HG03565 (cell line): ENCODE data around the gene TOP3B.

Source experiments
- ATAC-seq: cut with Tn5 transposase; IDR thresholded peaks from one replicate; pipeline ENCODE4 v1.9.1; 2021; ENCODE audit warnings: mild to moderate bottlenecking, moderate library complexity; ENCODE audit not compliant: unreplicated experiment

Gene TOP3B, protein sequence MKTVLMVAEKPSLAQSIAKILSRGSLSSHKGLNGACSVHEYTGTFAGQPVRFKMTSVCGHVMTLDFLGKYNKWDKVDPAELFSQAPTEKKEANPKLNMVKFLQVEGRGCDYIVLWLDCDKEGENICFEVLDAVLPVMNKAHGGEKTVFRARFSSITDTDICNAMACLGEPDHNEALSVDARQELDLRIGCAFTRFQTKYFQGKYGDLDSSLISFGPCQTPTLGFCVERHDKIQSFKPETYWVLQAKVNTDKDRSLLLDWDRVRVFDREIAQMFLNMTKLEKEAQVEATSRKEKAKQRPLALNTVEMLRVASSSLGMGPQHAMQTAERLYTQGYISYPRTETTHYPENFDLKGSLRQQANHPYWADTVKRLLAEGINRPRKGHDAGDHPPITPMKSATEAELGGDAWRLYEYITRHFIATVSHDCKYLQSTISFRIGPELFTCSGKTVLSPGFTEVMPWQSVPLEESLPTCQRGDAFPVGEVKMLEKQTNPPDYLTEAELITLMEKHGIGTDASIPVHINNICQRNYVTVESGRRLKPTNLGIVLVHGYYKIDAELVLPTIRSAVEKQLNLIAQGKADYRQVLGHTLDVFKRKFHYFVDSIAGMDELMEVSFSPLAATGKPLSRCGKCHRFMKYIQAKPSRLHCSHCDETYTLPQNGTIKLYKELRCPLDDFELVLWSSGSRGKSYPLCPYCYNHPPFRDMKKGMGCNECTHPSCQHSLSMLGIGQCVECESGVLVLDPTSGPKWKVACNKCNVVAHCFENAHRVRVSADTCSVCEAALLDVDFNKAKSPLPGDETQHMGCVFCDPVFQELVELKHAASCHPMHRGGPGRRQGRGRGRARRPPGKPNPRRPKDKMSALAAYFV

DNA sequence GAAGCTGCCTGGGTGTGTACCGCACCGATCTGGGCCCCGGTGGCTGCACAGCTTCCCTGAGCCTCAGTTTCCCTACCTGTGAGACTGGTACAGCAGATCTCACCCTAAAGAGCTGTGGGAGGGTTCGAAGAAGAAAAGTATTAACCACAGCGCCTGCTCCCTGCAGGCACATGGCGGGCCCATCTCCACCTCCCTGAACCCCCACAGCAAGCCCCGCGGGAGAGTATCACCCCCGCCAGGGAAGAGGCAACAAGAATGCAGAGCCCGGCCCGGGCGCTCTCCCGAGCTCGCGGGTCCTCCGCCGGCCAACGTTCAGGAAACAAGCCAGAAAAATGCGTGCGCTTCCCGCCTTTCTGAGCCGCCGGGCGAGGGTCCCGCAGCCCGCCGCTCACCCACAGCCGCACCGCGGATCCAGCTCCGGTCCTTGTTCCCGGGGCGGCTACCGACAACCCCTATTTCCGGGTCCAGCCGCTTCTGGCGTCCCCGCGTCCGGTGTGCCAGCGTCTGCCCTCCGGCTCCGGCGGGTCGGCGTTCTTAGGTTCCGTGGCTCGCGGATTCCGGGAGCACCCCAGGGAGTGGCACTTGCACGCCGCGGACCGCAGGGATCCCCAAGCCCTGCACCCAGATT lies at the start of gene TOP3B:
Gene TOP3B, minus strand, starts transcription at position 450 of the 628 bp plus-strand sequence. CDS start 7,078 bp downstream, outside the sequence.
- ATAC-seq, result peak; percentile 45

GRCh38 chr22:22031183-22031945 lies 48.8 kb upstream of the TOP3B start:
- no peak for ATAC-seq

DNA sequence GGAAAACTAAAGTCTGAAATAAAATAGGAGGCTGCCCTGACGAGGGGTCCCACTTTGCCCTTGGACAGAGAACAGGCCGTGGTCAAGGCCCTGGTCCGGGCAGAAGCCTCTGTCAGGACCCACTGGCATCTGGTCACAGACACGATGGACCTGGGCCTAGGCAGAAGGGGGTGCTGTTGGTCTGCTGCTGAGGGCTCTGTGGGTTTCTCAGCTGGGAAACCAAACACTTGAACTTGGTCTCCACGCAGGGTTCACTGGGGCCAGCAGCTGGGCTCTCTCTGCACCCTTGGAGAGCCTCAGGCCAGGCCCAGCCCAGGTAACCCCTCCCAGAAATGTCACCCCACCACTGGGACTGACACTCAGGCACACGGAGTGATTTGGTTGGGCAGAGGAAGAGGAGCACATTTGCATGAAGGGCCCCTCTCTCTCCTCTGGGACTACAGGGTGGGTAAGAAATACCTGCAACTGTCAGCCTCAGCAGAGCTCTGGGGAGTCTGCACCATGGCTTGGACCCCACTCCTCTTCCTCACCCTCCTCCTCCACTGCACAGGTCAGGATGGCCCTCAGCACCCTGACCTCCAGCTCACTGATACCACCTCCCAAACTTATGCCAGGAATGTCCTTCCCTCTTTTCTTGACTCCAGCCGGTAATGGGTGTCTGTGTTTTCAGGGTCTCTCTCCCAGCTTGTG lies 48.1 kb upstream of the TOP3B start:
- ATAC-seq, result no peak

DNA sequence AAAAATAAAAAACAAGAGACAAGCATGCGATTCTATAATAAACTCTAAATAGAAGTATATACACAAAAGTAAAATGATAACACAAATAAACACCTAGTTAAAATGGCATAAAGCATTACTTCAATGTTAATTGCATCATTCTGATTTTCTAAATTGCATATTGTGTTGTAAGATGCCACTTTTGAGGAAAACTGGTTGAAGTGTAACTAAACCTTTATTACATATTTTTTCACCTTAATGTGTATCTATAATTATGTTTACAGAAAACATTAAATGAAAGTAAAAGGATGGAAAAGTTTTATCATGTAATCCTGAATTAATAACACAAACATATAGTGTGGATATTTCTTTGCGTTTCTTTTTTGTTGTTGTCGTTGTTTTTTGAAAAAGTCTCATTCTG lies 45.4 kb upstream of the TOP3B start:
- no peak for ATAC-seq

GRCh38 chr22:22026157-22026831 lies 43.7 kb upstream of the TOP3B start:
- ATAC-seq, result peak; percentile 43

DNA sequence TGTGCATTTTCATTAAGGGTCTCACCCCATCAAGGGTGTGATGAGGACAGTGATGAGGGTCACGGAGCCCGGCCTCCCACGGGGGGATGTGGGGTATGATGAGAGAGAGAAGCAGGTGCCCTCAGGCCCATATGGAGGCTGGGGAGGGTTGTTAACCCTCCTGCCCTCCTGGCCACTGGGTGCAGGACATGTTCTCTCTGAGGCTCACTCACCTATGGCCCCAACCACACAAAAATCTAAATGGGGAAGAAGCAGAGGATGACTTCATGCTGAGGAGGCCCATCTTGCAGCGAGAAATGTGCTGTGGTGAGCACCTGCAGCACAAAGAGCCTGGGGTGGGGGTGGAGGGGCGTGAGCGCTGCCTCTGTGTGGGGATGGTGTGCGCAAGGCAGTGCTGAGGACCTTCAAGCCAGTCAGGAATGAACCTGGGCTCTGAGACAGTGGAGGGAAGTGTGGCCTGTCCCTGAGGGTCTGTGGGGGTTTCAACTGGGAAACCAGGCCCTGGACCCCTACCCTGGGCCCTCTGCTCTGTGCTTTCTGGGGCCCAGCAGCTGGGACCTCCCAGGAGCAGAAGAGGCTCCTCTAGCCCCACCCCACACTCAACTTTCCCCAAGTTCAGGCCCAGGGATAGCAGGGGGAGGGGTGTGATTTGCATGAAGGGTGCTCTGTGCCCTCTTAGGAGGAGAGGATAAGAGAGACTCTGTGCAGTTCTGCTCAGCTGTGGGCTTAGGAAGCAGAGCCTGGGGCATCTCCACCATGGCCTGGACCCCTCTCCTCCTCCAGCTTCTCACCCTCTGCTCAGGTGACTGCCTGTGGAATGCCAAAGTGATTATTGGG lies 43.0 kb upstream of the TOP3B start:
- ATAC-seq, result no peak

GRCh38 chr22:22024440-22024839 lies 41.9 kb upstream of the TOP3B start:
- no peak for ATAC-seq

DNA sequence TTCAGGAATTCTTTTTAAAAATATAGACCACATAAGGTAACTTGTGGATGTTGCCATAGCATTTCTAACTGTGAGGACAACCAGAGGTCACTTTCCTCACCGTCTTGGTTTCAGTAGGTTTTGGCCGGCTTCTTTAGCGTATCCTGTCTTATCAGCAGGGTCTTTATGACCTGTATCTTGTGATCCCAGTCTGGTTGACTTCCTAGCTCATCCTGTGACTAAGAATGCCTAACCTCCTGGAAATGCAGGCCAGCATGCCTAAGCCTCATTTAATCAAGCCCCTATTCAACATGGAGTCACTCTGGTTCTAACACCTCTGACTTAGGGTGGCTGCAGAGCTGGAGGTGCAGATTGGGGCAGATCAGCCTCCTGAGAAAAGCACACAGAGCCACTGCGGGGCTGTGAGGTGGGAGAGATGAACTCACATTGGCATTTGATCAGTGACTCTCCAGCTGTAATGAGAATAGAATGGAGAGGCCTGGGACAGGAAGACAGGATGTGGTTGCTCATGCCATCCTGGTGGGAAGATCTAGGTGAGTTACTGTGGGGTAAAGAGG lies 41.1 kb upstream of the TOP3B start:
- ATAC-seq, result no peak

- no peak for ATAC-seq
Observed at GRCh38 chr22:22022947-22023534, 40.5 kb upstream of the TOP3B start.

DNA sequence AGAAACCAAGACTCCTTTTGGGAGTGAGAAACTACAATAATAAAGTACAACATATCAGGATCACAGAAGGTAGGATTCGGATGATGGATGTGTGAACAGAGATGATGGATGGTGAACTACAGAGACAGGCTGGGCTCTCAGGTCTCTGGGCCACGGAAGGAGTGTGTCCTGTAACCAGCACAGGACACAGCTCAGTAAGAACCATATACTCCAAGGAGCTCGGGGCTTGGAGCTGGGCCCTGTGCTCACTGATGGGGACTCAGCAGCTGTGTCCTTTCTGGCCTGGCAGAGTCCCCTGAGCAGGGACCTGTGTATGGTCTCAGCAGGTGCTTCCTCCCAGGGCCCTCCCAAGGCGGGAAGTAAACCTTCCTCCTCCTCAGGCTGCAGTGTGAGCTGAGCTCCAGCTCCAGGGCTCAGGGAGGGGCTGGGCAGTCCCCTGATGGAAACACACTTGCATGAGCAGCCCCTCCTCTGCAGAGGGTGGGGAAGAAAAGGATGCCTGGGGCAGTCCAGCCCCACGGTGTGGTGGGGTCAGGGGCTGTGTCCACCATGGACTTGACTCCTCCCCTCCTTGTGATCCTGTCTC lies 39.8 kb upstream of the TOP3B start:
- no peak for ATAC-seq

DNA sequence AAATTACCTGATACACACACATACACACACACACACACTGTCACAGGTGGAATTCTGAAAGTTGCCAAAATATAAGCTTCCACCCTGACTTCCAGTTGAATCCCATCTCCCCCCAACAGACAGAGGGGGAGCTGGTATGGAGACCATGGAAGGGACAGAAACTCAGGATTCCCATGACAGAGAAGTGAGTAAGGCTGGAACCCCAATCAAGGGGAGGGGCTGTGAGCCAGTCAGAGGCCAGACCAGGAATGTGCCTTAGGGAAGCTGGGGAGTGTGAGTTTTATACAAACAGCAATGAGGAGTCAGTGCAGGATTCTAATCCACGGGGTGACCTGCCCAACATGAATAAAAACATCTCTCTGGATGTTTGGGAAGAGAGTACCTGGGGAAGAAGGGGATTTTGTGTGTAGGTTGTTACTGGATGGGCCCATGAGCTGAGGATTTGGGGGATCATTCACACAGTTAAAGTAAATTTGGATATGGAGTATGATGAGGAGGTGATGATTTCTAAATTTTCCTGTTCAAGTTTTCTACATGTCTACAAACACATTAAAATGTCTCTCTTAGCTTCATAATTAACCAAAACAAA lies 38.7 kb upstream of the TOP3B start:
- no peak for ATAC-seq

DNA sequence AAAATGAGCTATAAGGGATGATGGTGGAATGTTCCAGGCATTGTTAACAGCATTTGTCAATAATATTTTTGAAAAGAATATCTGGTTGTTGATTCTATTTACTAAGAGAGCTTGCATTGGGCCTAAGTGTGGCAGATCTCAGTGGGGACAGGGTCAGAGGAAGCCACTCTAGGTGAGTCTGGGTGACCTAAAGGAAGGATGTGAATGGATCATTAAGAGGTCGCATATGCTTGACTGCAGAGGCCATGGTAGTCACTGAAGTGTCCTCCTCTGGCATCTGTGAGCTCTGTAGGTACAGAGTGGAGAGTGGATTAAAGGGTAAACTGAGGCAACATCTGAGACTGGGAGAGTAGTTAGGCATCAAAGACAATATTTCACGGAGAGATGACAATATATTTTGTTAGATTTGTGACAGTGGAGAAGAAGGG lies 37.9 kb upstream of the TOP3B start:
- no peak for ATAC-seq

- ATAC-seq, result no peak
Observed at GRCh38 chr22:22019659-22020424, 37.3 kb upstream of the TOP3B start.

- no peak for ATAC-seq
Observed at GRCh38 chr22:22018825-22019658, 36.5 kb upstream of the TOP3B start.

- ATAC-seq, result no peak
Observed at GRCh38 chr22:22015631-22016030, 33.0 kb upstream of the TOP3B start.

DNA sequence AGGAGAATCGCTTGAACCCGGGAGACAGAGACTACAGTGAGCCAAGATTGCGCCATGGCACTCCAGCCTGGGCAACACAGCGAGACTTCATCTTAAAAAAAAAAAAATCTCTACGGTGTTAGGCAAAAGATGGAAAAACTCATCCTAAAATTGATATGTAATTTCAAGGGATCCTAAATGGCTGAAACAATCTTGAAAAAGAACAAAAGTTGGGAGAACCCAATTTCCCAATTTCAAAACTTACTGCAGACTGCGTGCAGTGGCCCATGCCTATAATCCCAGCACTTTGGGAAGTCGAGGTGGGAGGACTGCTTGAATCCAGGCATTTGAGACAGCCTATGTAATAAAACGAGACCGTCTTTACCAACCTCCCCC lies 31.7 kb upstream of the TOP3B start:
- ATAC-seq, result no peak
